Fibroblast of pulmonary artery (primary cell): ENCODE data around the gene ECE1.

ENCODE experiments used
- DNase-seq: peaks from one replicate; pipeline ENCODE4 v3.0.0-alpha.2; 2010; ENCODE audit warnings: low read depth
- H3K4me3 ChIP-seq: replicated peaks from 2 replicates; pipeline ENCODE4 v1.5.1; 2011; ENCODE audit warnings: low read depth, mild to moderate bottlenecking, control low read depth, low read length, moderate library complexity
- CTCF ChIP-seq: IDR thresholded peaks from 2 replicates; pipeline ENCODE4 v1.5.1; 2011; ENCODE audit warnings: mild to moderate bottlenecking, control low read depth, low read length, inconsistent platforms; ENCODE audit errors: missing control alignments

ECE1 gene

GRCh38 chr1:21256776-21257175, 33.5 kb downstream of the ECE1 start:
- H3K4me3 ChIP-seq: no peak overlapping the region
- TF ChIP-seq CTCF: no peak
- no peak for DNase-seq

DNA sequence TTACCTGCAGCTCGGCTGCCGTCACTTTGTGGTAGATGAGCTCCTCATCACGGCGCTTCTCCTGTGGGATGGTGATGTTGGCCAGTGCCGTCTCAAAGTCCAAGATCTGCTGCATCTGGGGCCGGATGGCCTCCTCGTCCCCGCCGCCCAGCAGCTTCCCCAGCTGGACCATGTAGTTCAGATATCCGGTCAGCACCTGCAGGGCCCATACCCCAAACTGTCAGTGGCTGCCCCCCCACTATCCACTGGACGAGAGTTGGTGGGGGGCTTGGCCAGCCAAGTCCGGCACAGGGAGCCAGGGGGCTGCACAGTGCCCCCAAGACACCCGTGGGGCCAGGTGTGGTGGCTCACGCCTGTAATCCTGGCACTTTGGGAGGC, 34.3 kb downstream of the ECE1 start:
- TF ChIP-seq CTCF: no peak
- DNase-seq: no peak
- H3K4me3 ChIP-seq: no peak overlapping the region

GRCh38 chr1:21255284-21255942, 34.9 kb downstream of the ECE1 start:
- no peak overlapping the region for H3K4me3 ChIP-seq
- peak; percentile 90 for TF ChIP-seq CTCF
- DNase-seq: peak; percentile 90

GRCh38 chr1:21254335-21254951, 35.8 kb downstream of the ECE1 start:
- no peak for TF ChIP-seq CTCF
- DNase-seq: peak; percentile 57
- no peak overlapping the region for H3K4me3 ChIP-seq

GRCh38 chr1:21251773-21252471, 38.3 kb downstream of the ECE1 start:
- TF ChIP-seq CTCF: no peak
- H3K4me3 ChIP-seq: no peak overlapping the region
- DNase-seq: peak; percentile 94

GRCh38 chr1:21249940-21250493, 40.2 kb downstream of the ECE1 start:
- H3K4me3 ChIP-seq: no peak overlapping the region
- TF ChIP-seq CTCF: no peak
- no peak for DNase-seq
